GM10266 (cell line): ENCODE data around the gene CIP2A.

Experiments used
- DNase-seq: peaks from one replicate; pipeline ENCODE4 v3.0.0; 2012; ENCODE audit errors: extremely low spot score
- TF ChIP-seq, protein P1 (sequence below): IDR thresholded peaks from 2 replicates; pipeline ENCODE4 v1.5.1; 2012; ENCODE audit warnings: mild to moderate bottlenecking, low read depth; ENCODE audit not compliant: control insufficient read depth, insufficient read depth; ENCODE audit errors: missing control alignments

Gene CIP2A

DNA sequence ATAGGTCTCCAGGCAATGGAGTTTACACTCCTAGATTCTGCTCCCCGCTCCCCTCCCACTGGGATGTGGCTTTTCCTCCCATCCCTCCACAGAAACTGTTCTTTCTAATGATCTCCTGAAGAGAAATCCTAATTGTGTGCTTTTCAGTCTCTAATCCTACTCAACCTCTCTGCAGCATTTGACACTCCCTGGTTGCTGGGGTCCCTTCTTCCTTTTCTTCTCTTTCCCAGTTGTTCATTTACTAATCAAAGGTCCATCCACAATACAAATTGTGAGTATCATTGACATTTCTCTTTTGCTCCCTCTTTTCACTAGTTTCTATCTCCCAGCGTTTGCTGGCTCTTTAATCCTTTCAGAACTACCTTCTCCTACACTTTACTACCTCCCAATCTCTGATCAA lies 72.4 kb downstream of the CIP2A start:
- no peak for DNase-seq
- TF ChIP-seq, protein P1, sequence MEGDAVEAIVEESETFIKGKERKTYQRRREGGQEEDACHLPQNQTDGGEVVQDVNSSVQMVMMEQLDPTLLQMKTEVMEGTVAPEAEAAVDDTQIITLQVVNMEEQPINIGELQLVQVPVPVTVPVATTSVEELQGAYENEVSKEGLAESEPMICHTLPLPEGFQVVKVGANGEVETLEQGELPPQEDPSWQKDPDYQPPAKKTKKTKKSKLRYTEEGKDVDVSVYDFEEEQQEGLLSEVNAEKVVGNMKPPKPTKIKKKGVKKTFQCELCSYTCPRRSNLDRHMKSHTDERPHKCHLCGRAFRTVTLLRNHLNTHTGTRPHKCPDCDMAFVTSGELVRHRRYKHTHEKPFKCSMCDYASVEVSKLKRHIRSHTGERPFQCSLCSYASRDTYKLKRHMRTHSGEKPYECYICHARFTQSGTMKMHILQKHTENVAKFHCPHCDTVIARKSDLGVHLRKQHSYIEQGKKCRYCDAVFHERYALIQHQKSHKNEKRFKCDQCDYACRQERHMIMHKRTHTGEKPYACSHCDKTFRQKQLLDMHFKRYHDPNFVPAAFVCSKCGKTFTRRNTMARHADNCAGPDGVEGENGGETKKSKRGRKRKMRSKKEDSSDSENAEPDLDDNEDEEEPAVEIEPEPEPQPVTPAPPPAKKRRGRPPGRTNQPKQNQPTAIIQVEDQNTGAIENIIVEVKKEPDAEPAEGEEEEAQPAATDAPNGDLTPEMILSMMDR = no peak

DNA sequence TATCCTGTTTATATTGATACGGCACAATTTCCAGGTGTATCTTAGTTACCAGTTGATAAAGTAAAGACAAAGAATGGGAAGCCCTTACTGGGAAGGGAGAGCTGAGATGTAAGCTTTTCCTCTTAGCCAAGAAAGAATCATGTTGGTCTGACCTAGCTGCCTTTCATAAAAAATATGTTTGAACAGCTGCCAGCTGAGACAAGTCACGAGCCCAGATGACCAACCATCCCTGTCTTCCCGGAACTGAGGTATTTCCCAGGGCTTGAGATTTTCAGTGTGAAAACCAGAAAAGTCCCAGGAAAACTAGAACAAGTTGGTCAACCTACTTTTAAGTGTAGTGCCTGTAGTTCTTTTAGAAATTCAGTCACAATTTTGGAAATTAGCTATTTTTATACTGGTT lies 75.3 kb downstream of the CIP2A start:
- TF ChIP-seq, protein P1 = no peak
- no peak for DNase-seq

DNA sequence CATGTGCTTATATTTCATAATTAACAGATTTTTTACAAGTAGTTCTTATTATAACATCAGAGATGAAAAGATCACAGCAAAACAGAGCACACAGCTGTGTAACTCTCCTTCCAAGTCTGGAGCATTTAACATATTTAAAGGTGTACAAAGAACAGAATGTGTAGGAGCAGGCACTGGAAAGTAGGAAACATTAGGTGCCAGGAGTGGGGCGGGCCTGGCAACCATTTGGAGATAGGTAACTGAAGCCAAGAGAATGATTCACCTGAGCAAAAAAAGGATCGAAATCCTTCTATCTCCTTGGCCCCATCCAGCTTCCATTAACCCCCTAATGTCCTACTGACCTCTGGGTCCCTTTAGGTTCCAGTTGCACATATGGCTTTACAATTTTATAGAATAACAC lies 76.6 kb downstream of the CIP2A start:
- TF ChIP-seq, protein P1 = no peak
- DNase-seq = no peak

DNA sequence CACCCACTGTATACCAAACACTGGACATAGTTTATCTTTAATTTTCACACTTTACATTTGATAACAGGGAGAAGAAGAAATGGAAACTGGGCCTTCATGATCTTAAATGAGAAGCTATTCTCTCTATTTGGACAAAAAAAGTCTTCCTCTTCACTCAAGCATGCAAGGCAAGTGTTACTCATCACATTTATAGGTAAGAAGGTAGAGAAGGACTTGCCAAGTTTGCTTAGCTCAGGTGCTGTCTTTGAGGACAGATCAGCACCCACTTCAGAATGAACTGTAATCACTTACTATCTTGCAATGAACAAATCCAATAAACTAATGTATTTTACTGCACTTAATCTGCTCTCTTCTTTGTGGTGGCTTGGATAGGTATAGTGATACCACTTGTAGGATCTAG lies 77.7 kb downstream of the CIP2A start:
- TF ChIP-seq, protein P1 = no peak
- no peak for DNase-seq

DNA sequence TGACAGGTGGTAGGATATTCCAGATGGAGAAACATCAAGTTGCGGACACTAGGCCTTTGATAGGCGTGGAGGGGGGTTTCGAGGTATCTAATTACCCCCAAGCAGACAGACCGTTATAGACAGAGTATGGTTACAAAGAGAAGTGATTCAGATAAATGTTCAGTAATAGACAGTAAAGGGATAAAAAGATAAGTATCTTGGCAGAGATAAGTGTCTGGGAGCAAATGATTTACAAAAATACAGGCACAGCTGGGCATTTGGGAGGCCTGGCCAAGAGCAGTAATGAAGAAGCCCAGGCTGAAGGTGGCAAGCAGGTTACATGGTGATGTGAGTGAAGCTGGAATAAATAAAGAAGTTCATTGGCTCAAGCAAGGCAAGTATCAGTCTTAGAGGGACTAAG lies 78.2 kb downstream of the CIP2A start:
- TF ChIP-seq, protein P1 = no peak
- DNase-seq = no peak

DNA sequence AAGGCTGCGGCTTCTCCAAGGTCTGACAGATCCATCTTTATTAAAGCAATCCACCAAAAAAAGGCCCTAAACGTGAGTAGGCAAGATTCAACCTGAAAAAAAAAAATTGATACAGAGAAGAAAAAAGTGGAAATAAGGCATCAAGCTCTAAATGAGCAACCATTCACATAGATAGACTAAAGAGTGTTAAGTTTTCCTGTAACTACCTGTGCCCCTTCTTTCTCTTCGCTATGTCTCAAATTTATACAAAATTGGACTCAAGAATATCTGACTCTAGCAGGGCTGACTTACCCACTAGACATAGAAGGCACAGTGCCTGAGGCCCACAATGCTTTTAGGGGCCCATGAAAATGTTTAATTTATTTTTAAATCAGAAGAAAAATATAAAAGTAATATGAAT lies 78.7 kb downstream of the CIP2A start, which contains the start of gene MYH15:
Gene MYH15 (minus strand): TSS at position 101 of the 400 bp plus-strand sequence. CDS start 66 bp downstream, at position 35.
- TF ChIP-seq, protein P1 = no peak
- DNase-seq = no peak

DNA sequence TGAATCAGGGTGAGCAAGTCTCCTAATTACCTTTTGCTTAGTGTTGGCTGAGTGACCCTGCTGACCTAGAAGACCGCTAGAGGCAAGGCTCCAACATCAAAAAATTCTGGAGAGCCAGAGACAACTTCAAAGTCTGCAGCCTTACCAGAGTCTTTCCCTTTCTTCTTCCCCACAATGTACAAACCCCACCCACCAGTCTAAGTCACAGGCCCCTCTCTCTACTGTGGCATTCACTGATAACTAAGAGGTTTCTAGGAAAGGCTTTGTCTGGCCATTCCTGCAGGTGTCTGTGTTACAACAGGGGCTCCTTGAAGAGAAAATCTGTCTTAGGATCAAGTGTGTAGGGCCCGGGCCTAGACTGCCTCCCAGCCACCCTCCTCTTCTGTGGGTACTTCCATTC lies 79.4 kb downstream of the CIP2A start:
- TF ChIP-seq, protein P1 = no peak
- no peak for DNase-seq

DNA sequence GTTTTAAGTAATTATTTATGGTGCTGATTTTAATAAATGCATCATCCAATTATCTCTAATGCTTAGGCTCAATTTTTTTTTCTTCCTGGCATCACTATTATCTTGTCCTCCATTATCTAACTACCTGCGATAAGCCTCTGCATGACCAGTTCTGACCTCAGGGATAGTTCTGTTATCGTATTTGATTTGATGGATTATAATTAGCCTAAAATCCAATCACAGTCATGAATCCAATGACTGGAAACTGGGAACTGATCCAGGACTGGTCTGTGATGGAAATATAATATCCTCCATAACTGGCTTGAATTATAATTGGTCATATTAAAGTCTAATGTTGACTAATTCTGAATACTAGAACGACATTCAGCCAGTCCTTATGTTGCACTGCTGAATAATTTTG lies 80.0 kb downstream of the CIP2A start:
- TF ChIP-seq, protein P1 = no peak
- no peak for DNase-seq
